ENCODE data around the gene ARHGAP9.

ARHGAP9 gene

GRCh38 chr12:57470286-57470969 is 9.2 kb downstream of the ARHGAP9 start:
- Histone ChIP-seq H3K9ac (ENCODE audit: low read length in 2 of 2) (no peak overlapping the region), H3K36me3 (ENCODE audit: control insufficient read depth in 2 of 2, insufficient read depth in 2 of 2, low read length in 2 of 2) (no peaks in the 10 kb centered on the region), H3K9me3 (ENCODE audit: control insufficient read depth in 2 of 2, low read length in 2 of 2) (no peaks in the 10 kb centered on the region), H3K27me3 (ENCODE audit: control insufficient read depth in 1 of 2, insufficient read depth in 2 of 2, low read length in 2 of 2) (peaks cover 22 to 24% of the 10 kb centered on the region in 2 donors), H3K27ac (ENCODE audit: low read length) (no peak overlapping the region), H3K4me1 (ENCODE audit: control insufficient read depth, insufficient read depth, low read length) (peaks cover 8% of the 10 kb centered on the region), H3K4me3 (ENCODE audit: low read length in 2 of 2) (no peak overlapping the region)

DNA sequence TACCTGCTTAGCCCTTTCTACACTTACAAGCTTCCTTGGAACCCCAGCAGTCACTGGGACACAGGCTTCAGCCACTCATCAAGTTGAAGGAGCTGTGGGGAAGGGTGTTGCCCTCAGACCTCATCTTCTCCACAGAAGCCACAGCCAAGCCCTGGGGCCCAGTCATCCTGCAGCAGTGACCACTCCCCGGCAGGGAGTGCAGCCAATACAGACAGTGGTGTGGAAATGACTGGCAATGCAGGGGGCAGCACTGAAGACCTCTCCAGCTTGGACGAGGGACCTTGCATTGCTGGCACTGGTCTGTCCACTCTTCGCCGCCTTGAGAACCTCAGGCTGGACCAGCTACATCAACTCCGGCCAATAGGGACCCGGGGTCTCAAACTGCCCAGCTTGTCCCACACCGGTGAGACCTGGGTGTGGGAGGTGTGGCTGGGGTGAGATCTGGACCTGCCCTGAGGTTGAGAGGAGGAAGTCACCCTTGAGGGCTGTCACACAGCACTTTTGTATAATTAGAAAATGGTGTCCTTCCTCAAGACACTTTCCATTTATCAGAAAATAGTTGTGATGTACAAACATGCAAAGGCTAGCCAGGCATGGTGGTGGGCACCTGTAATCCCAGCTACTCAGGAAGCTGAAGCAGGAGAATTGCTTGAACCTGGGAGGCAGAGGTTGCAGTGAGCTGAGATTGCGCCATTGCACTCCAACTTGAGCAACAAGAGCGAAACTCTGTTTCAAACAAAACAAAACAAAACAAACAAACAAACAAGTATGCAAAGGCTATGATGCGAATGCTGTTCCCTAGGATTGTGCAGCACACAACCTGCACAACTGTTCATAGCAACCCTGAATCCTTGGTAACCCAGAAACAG is 10.1 kb downstream of the ARHGAP9 start:
- Histone ChIP-seq H3K36me3 (ENCODE audit: control insufficient read depth in 2 of 2, insufficient read depth in 2 of 2, low read length in 2 of 2) (no peaks in the 10 kb centered on the region), H3K4me1 (ENCODE audit: control insufficient read depth, insufficient read depth, low read length) (no peaks in the 10 kb centered on the region), H3K4me3 (ENCODE audit: low read length in 2 of 2) (no peak overlapping the region), H3K9ac (ENCODE audit: low read length in 2 of 2) (no peak overlapping the region), H3K9me3 (ENCODE audit: control insufficient read depth in 2 of 2, low read length in 2 of 2) (no peaks in the 10 kb centered on the region), H3K27me3 (ENCODE audit: control insufficient read depth in 1 of 2, insufficient read depth in 2 of 2, low read length in 2 of 2) (peaks cover 13 to 15% of the 10 kb centered on the region in 2 donors), H3K27ac (ENCODE audit: low read length) (no peak overlapping the region)

- Histone ChIP-seq H3K4me3 (ENCODE audit: low read length in 2 of 2) (no peak overlapping the region), H3K9me3 (ENCODE audit: control insufficient read depth in 2 of 2, low read length in 2 of 2) (no peaks in the 10 kb centered on the region), H3K4me1 (ENCODE audit: control insufficient read depth, insufficient read depth, low read length) (peaks cover 1% of the 10 kb centered on the region), H3K27ac (ENCODE audit: low read length) (no peak overlapping the region), H3K36me3 (ENCODE audit: control insufficient read depth in 2 of 2, insufficient read depth in 2 of 2, low read length in 2 of 2) (no peaks in the 10 kb centered on the region), H3K27me3 (ENCODE audit: control insufficient read depth in 1 of 2, insufficient read depth in 2 of 2, low read length in 2 of 2) (peaks cover 5 to 10% of the 10 kb centered on the region in 2 donors), H3K9ac (ENCODE audit: low read length in 2 of 2) (no peak overlapping the region)
These were observed 11.8 kb downstream of the ARHGAP9 start for GRCh38 chr12:57467915-57468314.

GRCh38 chr12:57467212-57467874 is 12.3 kb downstream of the ARHGAP9 start:
- H3K27me3 ChIP-seq (ENCODE audit: control insufficient read depth in 1 of 2, insufficient read depth in 2 of 2, low read length in 2 of 2): peaks cover 4 to 5% of the 10 kb centered on the region in 2 donors
- no peak overlapping the region for H3K4me3 ChIP-seq (ENCODE audit: low read length in 2 of 2)
- H3K9ac ChIP-seq (ENCODE audit: low read length in 2 of 2): no peak overlapping the region
- H3K9me3 ChIP-seq (ENCODE audit: control insufficient read depth in 2 of 2, low read length in 2 of 2): no peaks in the 10 kb centered on the region
- no peak overlapping the region for H3K27ac ChIP-seq (ENCODE audit: low read length)
- H3K4me1 ChIP-seq (ENCODE audit: control insufficient read depth, insufficient read depth, low read length): peaks cover 7% of the 10 kb centered on the region
- no peaks in the 10 kb centered on the region for H3K36me3 ChIP-seq (ENCODE audit: control insufficient read depth in 2 of 2, insufficient read depth in 2 of 2, low read length in 2 of 2)

DNA sequence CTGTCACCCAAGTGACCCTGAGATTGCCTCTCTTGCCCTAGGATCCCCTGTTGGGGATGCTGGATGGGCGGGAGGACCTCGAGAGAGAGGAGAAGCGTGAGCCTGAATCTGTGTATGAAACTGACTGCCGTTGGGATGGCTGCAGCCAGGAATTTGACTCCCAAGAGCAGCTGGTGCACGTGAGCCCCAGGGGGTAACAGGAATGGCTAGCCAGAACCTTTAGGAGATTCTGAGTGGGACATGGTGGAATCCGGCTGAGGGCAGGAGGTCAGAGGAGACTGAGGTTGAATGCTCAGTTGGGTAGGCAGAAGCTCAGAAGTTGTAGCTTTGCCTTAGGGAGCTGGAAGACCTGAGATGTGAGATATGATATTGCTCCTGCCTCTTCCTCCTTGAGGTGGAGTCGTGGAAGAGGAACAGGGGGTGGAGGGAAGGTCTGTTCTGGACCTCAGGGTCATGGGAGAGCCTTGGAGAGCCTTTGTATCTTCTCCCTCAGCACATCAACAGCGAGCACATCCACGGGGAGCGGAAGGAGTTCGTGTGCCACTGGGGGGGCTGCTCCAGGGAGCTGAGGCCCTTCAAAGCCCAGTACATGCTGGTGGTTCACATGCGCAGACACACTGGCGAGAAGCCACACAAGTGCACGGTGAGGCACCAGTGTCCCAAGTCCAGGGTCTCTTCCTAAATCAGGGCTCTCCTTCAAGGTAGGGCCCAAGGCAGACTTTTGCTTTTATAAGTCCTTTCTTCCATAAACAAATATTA is 13.7 kb downstream of the ARHGAP9 start:
- no peaks in the 10 kb centered on the region for H3K36me3 ChIP-seq (ENCODE audit: control insufficient read depth in 2 of 2, insufficient read depth in 2 of 2, low read length in 2 of 2)
- no peak overlapping the region for H3K9ac ChIP-seq (ENCODE audit: low read length in 2 of 2)
- no peak overlapping the region for H3K27ac ChIP-seq (ENCODE audit: low read length)
- no peaks in the 10 kb centered on the region for H3K9me3 ChIP-seq (ENCODE audit: control insufficient read depth in 2 of 2, low read length in 2 of 2)
- no peak overlapping the region for H3K4me3 ChIP-seq (ENCODE audit: low read length in 2 of 2)
- H3K4me1 ChIP-seq (ENCODE audit: control insufficient read depth, insufficient read depth, low read length): peaks cover 15% of the 10 kb centered on the region
- H3K27me3 ChIP-seq (ENCODE audit: control insufficient read depth in 1 of 2, insufficient read depth in 2 of 2, low read length in 2 of 2): peaks cover 5 to 6% of the 10 kb centered on the region in 2 donors

DNA sequence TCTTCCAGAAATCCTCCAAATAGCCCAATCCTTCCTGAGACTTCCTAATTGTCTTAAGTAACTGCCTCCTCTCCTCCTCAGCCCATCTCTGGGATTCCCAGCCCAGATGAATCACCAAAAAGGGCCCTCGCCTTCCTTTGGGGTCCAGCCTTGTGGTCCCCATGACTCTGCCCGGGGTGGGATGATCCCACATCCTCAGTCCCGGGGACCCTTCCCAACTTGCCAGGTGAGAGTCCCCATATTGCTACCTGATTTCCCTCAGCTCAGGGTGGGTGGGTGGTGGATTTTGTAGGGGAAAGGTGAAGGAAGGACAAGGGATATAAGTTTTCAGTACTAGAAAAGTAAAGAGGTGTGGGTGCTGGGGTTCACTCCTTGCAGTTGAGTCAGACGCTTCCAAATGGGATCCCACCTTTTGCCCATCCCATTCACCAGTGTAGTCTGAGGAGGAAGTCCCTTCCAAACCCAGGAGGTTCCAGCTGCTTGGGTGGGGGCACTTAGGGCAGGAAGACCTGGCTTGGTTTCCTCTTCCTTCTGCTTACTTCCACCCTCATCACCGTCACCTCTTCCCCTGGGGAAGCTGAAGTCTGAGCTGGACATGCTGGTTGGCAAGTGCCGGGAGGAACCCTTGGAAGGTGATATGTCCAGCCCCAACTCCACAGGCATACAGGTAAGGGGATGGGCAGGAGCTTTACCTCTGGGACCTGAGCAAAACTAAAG is 14.5 kb downstream of the ARHGAP9 start:
- Histone ChIP-seq H3K27ac (ENCODE audit: low read length) (no peak overlapping the region), H3K4me3 (ENCODE audit: low read length in 2 of 2) (no peak overlapping the region), H3K9ac (ENCODE audit: low read length in 2 of 2) (no peak overlapping the region), H3K9me3 (ENCODE audit: control insufficient read depth in 2 of 2, low read length in 2 of 2) (no peaks in the 10 kb centered on the region), H3K27me3 (ENCODE audit: control insufficient read depth in 1 of 2, insufficient read depth in 2 of 2, low read length in 2 of 2) (peaks cover 8% of the 10 kb centered on the region in 2 donors), H3K4me1 (ENCODE audit: control insufficient read depth, insufficient read depth, low read length) (peaks cover 21% of the 10 kb centered on the region), H3K36me3 (ENCODE audit: control insufficient read depth in 2 of 2, insufficient read depth in 2 of 2, low read length in 2 of 2) (no peaks in the 10 kb centered on the region)

- Histone ChIP-seq H3K4me3 (ENCODE audit: low read length in 2 of 2) (no peak overlapping the region), H3K36me3 (ENCODE audit: control insufficient read depth in 2 of 2, insufficient read depth in 2 of 2, low read length in 2 of 2) (no peaks in the 10 kb centered on the region), H3K9me3 (ENCODE audit: control insufficient read depth in 2 of 2, low read length in 2 of 2) (no peaks in the 10 kb centered on the region), H3K4me1 (ENCODE audit: control insufficient read depth, insufficient read depth, low read length) (peaks cover 22% of the 10 kb centered on the region), H3K27ac (ENCODE audit: low read length) (no peak overlapping the region), H3K27me3 (ENCODE audit: control insufficient read depth in 1 of 2, insufficient read depth in 2 of 2, low read length in 2 of 2) (peaks cover 5 to 8% of the 10 kb centered on the region in 2 donors), H3K9ac (ENCODE audit: low read length in 2 of 2) (no peak overlapping the region)
These were observed 15.1 kb downstream of the ARHGAP9 start for GRCh38 chr12:57464569-57464968.

GRCh38 chr12:57462912-57463253 is 16.8 kb downstream of the ARHGAP9 start:
- Histone ChIP-seq H3K4me3 (ENCODE audit: low read length in 2 of 2) (peak overlapping the region in 1 of 2 donors; percentile 80), H3K27ac (ENCODE audit: low read length) (peak overlapping the region; percentile 50), H3K27me3 (ENCODE audit: control insufficient read depth in 1 of 2, insufficient read depth in 2 of 2, low read length in 2 of 2) (peaks cover 5 to 8% of the 10 kb centered on the region in 2 donors)

DNA sequence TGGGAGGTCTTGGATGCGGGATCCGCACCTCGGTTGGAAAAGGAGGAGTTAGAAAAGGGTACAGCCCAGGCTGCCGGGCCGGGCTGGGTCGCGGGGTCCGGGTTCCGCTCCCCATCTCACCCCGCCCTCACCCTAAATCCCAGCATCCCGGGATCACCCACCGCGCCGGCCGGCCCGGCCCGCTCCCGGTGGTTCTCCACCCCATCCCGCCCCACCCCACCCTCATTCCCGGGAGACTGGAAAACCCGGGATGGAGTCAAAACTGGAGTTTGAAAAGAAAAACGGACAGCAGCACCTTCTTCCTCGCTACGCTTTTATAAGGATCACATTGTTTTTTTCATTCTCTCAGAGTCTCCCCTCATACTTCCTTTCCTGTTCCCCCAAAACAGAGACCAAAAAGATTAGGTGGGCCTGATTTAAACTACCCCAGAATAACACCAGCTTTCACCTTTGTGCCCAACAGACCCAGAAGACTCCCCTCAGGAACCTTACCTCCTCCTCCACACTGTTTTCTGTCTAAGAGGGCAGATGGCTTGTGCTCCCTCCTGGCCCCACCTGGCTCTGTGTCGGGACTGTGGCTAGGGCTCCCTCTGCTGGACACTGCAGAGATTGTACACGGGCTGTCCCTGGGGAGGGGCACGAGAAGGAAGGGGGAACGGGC is 17.3 kb downstream of the ARHGAP9 start:
- Histone ChIP-seq H3K36me3 (ENCODE audit: control insufficient read depth in 2 of 2, insufficient read depth in 2 of 2, low read length in 2 of 2) (no peaks in the 10 kb centered on the region), H3K27ac (ENCODE audit: low read length) (peak overlapping the region; percentile 50), H3K9ac (ENCODE audit: low read length in 2 of 2) (peak overlapping the region; percentile 60 to 69), H3K4me3 (ENCODE audit: low read length in 2 of 2) (peak overlapping the region; percentile 72 to 80), H3K4me1 (ENCODE audit: control insufficient read depth, insufficient read depth, low read length) (peaks cover 32% of the 10 kb centered on the region), H3K9me3 (ENCODE audit: control insufficient read depth in 2 of 2, low read length in 2 of 2) (no peaks in the 10 kb centered on the region), H3K27me3 (ENCODE audit: control insufficient read depth in 1 of 2, insufficient read depth in 2 of 2, low read length in 2 of 2) (peaks cover 5 to 8% of the 10 kb centered on the region in 2 donors)

More at GRCh38 chr12:57462912-57463253, 16.8 kb downstream of the ARHGAP9 start:
- Histone ChIP-seq H3K36me3 (ENCODE audit: control insufficient read depth in 2 of 2, insufficient read depth in 2 of 2, low read length in 2 of 2) (no peaks in the 10 kb centered on the region), H3K9me3 (ENCODE audit: control insufficient read depth in 2 of 2, low read length in 2 of 2) (no peaks in the 10 kb centered on the region), H3K9ac (ENCODE audit: low read length in 2 of 2) (no peak overlapping the region), H3K4me1 (ENCODE audit: control insufficient read depth, insufficient read depth, low read length) (peaks cover 32% of the 10 kb centered on the region)
